Brain microvascular endothelial cell (primary cell): ENCODE data around the gene CDC14B.
A peak's percentile ranks its signal among the peaks of the same experiment; 100 is the strongest.

Experiments
- DNase-seq: peaks from one replicate; pipeline ENCODE4 v3.0.0-alpha.2; 2020
- H3K27ac ChIP-seq: fragments of 250-450 bp; sonication (Bioruptor Pico); 2 replicates; pipeline ENCODE4 v1.5.1; 2020; ENCODE audit warnings: mild to moderate bottlenecking, moderate library complexity
- H3K27me3 ChIP-seq: fragments of 250-450 bp; sonication (Bioruptor Pico); replicated peaks from 2 replicates; pipeline ENCODE4 v1.5.1; 2020; ENCODE audit warnings: mild to moderate bottlenecking
- H3K36me3 ChIP-seq: fragments of 250-450 bp; sonication (Bioruptor Pico); replicated peaks from 2 replicates; pipeline ENCODE4 v1.5.1; 2020; ENCODE audit warnings: mild to moderate bottlenecking
- H3K4me3 ChIP-seq: 2 replicates; pipeline ENCODE4 v1.5.1; 2011; ENCODE audit warnings: low read depth, mild to moderate bottlenecking, control low read depth, low read length, moderate library complexity
- in situ Hi-C: cut with HindIII; loops from 2 replicates; pipeline ENCODE4 v1.10.0; 2017; ENCODE audit warnings: low sequenced_read_pairs, low pct_ligation_motif_present
- TF ChIP-seq, protein P1 (sequence below): IDR thresholded peaks from 2 replicates; pipeline ENCODE4 v1.5.1; 2011; ENCODE audit warnings: low read depth, mild to moderate bottlenecking, moderate library complexity, low read length, control low read depth, inconsistent platforms; ENCODE audit errors: missing control alignments

Gene CDC14B

DNA sequence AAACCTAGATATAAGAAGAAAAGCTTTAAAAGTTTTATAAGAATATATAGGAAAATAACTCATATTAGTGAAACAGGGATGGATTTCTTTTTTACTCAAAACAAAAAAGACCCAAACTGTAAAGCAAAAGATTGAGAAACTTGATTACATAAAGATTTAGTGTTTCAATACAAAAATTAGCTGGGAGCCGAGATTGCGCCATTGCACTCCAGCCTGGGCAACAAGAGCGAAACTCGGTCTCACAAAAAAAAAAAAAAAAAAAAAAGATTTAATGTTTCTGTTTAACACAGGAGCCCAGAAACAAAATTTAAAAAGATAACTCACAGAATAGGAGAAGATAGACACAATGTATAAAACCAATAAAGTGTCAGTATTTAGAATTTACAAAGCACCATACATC, 45.2 kb downstream of the CDC14B start:
- H3K36me3 ChIP-seq: no peaks in the 10 kb centered on the region
- no peak overlapping the region for H3K27ac ChIP-seq
- no peaks in the 10 kb centered on the region for H3K27me3 ChIP-seq
- TF ChIP-seq, protein P1, sequence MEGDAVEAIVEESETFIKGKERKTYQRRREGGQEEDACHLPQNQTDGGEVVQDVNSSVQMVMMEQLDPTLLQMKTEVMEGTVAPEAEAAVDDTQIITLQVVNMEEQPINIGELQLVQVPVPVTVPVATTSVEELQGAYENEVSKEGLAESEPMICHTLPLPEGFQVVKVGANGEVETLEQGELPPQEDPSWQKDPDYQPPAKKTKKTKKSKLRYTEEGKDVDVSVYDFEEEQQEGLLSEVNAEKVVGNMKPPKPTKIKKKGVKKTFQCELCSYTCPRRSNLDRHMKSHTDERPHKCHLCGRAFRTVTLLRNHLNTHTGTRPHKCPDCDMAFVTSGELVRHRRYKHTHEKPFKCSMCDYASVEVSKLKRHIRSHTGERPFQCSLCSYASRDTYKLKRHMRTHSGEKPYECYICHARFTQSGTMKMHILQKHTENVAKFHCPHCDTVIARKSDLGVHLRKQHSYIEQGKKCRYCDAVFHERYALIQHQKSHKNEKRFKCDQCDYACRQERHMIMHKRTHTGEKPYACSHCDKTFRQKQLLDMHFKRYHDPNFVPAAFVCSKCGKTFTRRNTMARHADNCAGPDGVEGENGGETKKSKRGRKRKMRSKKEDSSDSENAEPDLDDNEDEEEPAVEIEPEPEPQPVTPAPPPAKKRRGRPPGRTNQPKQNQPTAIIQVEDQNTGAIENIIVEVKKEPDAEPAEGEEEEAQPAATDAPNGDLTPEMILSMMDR: no peak
- H3K4me3 ChIP-seq: no peak overlapping the region
- no peak for DNase-seq
- in situ Hi-C loops: no loop called here

DNA sequence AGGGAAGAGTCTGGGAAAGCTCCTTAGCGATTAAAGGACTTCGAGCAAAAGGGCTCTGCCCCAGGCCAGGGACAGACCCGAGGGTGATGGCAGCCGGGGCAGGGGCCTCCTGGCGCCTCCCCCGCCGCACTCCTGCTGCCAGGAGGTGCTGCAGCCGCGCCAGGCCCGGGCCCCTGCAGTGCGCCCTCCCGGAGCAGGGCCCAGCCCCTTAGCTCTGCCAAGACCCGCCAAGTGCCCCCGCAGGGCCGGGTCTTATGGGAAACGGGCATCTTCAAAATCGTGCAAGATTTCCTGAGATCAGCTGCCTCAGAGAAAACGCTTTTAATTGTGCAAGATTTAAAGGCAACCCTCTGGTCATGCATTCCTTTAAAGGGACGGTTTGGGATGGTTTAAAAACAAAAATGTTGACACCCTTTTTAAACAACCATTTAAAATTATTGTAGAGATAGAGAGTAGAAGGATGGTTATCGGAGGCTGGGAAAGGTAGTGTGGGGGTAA, 52.4 kb downstream of the CDC14B start:
- in situ Hi-C loops: no loop called here
- H3K36me3 ChIP-seq: no peaks in the 10 kb centered on the region
- no peaks in the 10 kb centered on the region for H3K27me3 ChIP-seq
- H3K27ac ChIP-seq: peak overlapping the region; percentile 41
- peak overlapping the region; percentile 71 for H3K4me3 ChIP-seq
- DNase-seq: no peak
- TF ChIP-seq, protein P1: no peak

DNA sequence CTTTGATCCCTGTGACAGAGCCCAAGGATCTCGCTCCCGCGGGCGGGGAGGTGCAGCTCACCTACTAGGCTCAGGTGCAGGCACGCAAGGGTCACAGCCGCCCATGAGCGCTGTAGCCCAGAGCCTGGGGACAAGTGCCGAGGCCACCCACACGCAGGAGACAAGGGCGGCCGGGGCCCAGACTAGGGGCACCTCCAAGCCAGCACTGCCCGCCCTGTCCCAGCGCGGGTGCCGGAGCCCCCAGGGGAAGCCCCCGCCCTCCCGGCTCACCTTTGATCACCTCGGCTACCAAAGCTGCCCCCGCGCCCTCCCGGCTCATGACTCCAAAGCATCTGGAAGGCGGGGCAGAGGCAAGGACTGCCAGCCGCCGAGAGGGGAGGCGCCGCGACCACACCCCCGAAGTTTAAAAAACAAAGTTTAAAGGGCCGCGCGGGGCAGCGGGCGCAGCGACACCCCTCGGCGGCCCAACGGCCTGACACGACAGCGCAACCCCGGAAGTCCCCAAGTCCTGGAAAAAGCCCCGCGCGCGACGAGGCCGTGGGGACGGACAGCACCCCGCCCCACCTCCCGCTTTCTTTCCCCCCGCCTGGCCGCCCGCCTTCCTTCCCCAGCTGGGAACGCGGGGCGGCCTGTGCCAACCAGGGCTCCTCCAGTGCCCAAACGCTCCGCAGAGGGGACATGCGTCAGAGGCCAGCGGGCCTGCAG, 53.0 kb downstream of the CDC14B start:
- Histone ChIP-seq H3K27ac (peak overlapping the region; percentile 41), H3K36me3 (no peaks in the 10 kb centered on the region), H3K4me3 (peak overlapping the region; percentile 71), H3K27me3 (no peaks in the 10 kb centered on the region)
- in situ Hi-C loops: no loop called here
- TF ChIP-seq, protein P1: peak; percentile 54
- no peak for DNase-seq

DNA sequence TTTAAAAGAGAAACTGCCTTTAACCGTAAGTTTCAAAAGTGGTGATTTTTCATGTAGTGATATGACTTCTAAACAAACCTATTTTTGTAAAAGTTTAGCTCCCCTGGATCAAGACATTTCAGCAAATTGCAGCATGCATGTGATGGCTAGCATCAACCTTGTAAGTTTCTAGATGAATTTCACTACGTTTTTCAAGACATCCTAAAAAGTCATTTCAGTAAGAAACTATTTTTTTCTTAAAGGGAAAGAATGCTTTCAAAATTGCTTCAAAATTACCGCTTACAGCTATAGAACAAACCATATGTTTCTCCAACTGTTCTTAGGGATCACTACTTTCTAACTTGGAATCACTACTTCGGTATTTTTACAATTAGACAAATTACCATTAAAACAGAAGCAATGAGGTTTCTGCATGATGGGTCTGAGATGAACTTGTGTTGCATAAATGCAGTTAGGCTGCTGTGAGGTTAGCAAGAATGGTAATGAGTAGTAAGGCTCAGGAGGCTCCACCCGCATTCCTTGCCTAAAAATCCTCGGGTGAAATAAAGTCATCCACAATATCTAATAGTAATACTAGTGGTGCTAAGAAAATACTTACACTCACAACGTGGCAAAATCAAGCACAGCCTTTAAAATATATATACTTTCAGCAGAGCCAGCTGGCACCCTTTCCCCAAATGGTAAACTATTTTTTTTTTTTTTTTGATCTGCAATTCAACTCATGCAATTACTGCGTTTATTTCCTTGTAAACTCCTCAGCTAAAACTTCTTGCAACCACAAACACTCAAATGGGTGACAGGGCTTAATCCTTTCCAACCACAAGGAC, 53.8 kb downstream of the CDC14B start:
- DNase-seq: no peak
- H3K4me3 ChIP-seq: peak overlapping the region; percentile 71
- in situ Hi-C loops: no loop called here

DNA sequence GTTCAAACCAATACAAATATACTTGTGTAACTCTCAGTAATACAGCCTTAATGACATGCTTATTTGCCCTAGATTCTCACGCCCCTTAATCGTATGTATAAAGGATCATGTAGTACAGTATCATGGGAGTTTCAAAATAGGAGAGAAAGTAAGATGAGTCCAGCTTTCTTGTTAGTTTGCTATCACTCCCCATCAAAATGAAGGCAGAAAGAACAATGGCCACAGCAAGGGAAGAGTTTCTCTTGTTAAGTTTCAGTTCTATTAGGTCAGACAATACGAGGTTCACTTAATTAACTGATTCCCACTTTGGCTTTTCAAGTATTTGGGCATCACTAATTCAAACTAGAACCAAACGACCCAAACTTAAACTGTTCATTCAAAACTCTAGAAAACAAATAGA, 55.4 kb downstream of the CDC14B start:
- H3K4me3 ChIP-seq: no peak overlapping the region
- DNase-seq: no peak
- no peaks in the 10 kb centered on the region for H3K27me3 ChIP-seq
- H3K36me3 ChIP-seq: no peaks in the 10 kb centered on the region
- in situ Hi-C loops: no loop called here
- TF ChIP-seq, protein P1: no peak
- no peak overlapping the region for H3K27ac ChIP-seq

More for the DNA sequence above, 53.8 kb downstream of the CDC14B start:
- Histone ChIP-seq H3K36me3 (no peaks in the 10 kb centered on the region), H3K27ac (no peak overlapping the region), H3K27me3 (no peaks in the 10 kb centered on the region)
- TF ChIP-seq, protein P1: no peak
